Mesenchymal stem cell (in vitro differentiated cells and primary cell): ENCODE results near the gene ZNF763.
A peak's percentile ranks its signal among the peaks of the same experiment; 100 is the strongest.
"Not testable (repeated sequence)": the region's sequence is repeated elsewhere in the genome, so short reads cannot be mapped to it uniquely, and the experiment has no call there.

Experiments used
- DNase-seq: peaks from one replicate; pipeline ENCODE4 v3.0.0-alpha.2; 2013
- H2AFZ ChIP-seq: one replicate; pipeline ENCODE4 v1.6.1; 2013; ENCODE audit warnings: low read depth, mild to moderate bottlenecking, control low read depth, inconsistent platforms, low read length, moderate library complexity
- H2AK5ac ChIP-seq: 2 replicates; pipeline ENCODE4 v1.6.1; 2013; ENCODE audit warnings: low read length, moderate library complexity, mild to moderate bottlenecking, inconsistent platforms; ENCODE audit not compliant: severe bottlenecking
- H2BK120ac ChIP-seq: one replicate; pipeline ENCODE4 v1.6.1; 2013; ENCODE audit warnings: low read depth, mild to moderate bottlenecking, inconsistent platforms, low read length, moderate library complexity
- H2BK12ac ChIP-seq, 2 experiments: one replicate each; pipeline ENCODE4 v1.6.1; 2013; ENCODE audit warnings: inconsistent platforms in 2 of 2, low read length in 2 of 2, mild to moderate bottlenecking in 2 of 2, moderate library complexity in 2 of 2, control low read depth in 1 of 2
- H2BK15ac ChIP-seq: one replicate; pipeline ENCODE4 v1.6.1; 2013; ENCODE audit warnings: mild to moderate bottlenecking, low read depth, inconsistent platforms; ENCODE audit not compliant: poor library complexity, severe bottlenecking
- H2BK5ac ChIP-seq: 2 replicates; pipeline ENCODE4 v1.6.1; 2013; ENCODE audit warnings: low read depth, mild to moderate bottlenecking, low read length, control low read depth, inconsistent platforms; ENCODE audit not compliant: poor library complexity, severe bottlenecking
- H3K14ac ChIP-seq, 2 experiments: one replicate each; pipeline ENCODE4 v1.6.1; 2013; ENCODE audit warnings: inconsistent platforms in 2 of 2, low read length in 2 of 2, control low read depth in 1 of 2, mild to moderate bottlenecking in 1 of 2, moderate library complexity in 1 of 2
- H3K18ac ChIP-seq, 2 experiments: one replicate each; pipeline ENCODE4 v1.6.1; 2013; ENCODE audit warnings: inconsistent platforms in 2 of 2, low read length in 2 of 2, control low read depth in 1 of 2, low read depth in 1 of 2, mild to moderate bottlenecking in 1 of 2
- H3K23ac ChIP-seq, 2 experiments: one replicate each; pipeline ENCODE4 v1.6.1; 2013; ENCODE audit warnings: inconsistent platforms in 2 of 2, low read length in 2 of 2, mild to moderate bottlenecking in 2 of 2, moderate library complexity in 2 of 2, control low read depth in 1 of 2
- H3K27ac ChIP-seq: 2 replicates; pipeline ENCODE4 v1.5.1; 2013; ENCODE audit warnings: mild to moderate bottlenecking, moderate library complexity, low read length, control low read depth, inconsistent platforms; ENCODE audit not compliant: poor library complexity, severe bottlenecking
- H3K27me3 ChIP-seq, 2 experiments: 2 replicates each; pipeline versions ENCODE4 v1.6.1 to v1.7.0; 2013; ENCODE audit warnings: low read length in 2 of 2, mild to moderate bottlenecking in 2 of 2, moderate library complexity in 2 of 2, control low read depth in 1 of 2, inconsistent platforms in 1 of 2; ENCODE audit not compliant: control insufficient read depth in 1 of 2, insufficient read depth in 1 of 2
- H3K36me3 ChIP-seq, 2 experiments: 2 replicates each; pipeline versions ENCODE4 v1.6.1 to v1.7.0; 2013; ENCODE audit warnings: low read length in 2 of 2, control low read depth in 1 of 2, inconsistent platforms in 1 of 2, low read depth in 1 of 2, mild to moderate bottlenecking in 1 of 2; ENCODE audit not compliant: insufficient read depth in 2 of 2, control insufficient read depth in 1 of 2
- H3K4ac ChIP-seq, 2 experiments: one replicate each; pipeline ENCODE4 v1.6.1; 2013; ENCODE audit warnings: inconsistent platforms in 2 of 2, low read length in 2 of 2, mild to moderate bottlenecking in 2 of 2, moderate library complexity in 2 of 2, control low read depth in 1 of 2, low read depth in 1 of 2
- H3K4me1 ChIP-seq: 2 replicates; pipeline ENCODE4 v1.6.1; 2013; ENCODE audit warnings: low read depth, low read length, control low read depth; ENCODE audit not compliant: control insufficient read depth, insufficient read depth
- H3K4me2 ChIP-seq: 2 replicates; pipeline ENCODE4 v1.6.1; 2013; ENCODE audit warnings: low read length, mild to moderate bottlenecking, inconsistent platforms; ENCODE audit not compliant: poor library complexity, severe bottlenecking
- H3K4me3 ChIP-seq, 2 experiments: 2 replicates each; pipeline versions ENCODE4 v1.5.1 to v1.7.0; 2013; ENCODE audit warnings: low read length in 2 of 2, mild to moderate bottlenecking in 2 of 2, control low read depth in 1 of 2, low read depth in 1 of 2; ENCODE audit not compliant: insufficient read depth in 1 of 2
- H3K79me1 ChIP-seq: replicated peaks from 2 replicates; pipeline ENCODE4 v1.6.1; 2013; ENCODE audit warnings: mild to moderate bottlenecking, control low read depth, low read length, inconsistent platforms; ENCODE audit not compliant: poor library complexity, severe bottlenecking
- H3K9ac ChIP-seq: 2 replicates; pipeline ENCODE4 v1.7.0; 2013; ENCODE audit warnings: mild to moderate bottlenecking, low read length, moderate library complexity
- H3K9me3 ChIP-seq: 2 replicates; pipeline ENCODE4 v1.7.0; 2013; ENCODE audit warnings: mild to moderate bottlenecking, low read length; ENCODE audit not compliant: control insufficient read depth
- H4K8ac ChIP-seq: one replicate; pipeline ENCODE4 v1.6.1; 2013; ENCODE audit warnings: inconsistent platforms, mild to moderate bottlenecking, low read length, moderate library complexity
- H4K91ac ChIP-seq: one replicate; pipeline ENCODE4 v1.6.1; 2013; ENCODE audit warnings: mild to moderate bottlenecking, low read length, inconsistent platforms
- WGBS: methylation state at CpG from one replicate; pipeline ENCODE4 v1.1.7; 2013; ENCODE audit warnings: mixed read lengths; 5-methylcytosine and 5-hydroxymethylcytosine counted together

Gene ZNF763

GRCh38 chr19:11935829-11936228, 29.0 kb upstream of the ZNF763 start:
- whole genome bisulfite sequencing = 95% methylated on average over 2 of the region's 3 CpGs
- not testable (repeated sequence) for H2BK120ac ChIP-seq, H2AFZ ChIP-seq, H2AK5ac ChIP-seq, DNase-seq, H4K91ac ChIP-seq, H2BK5ac ChIP-seq, H3K9ac ChIP-seq, H4K8ac ChIP-seq, H3K27ac ChIP-seq, H3K18ac ChIP-seq, H3K14ac ChIP-seq, H2BK15ac ChIP-seq, H3K4me1 ChIP-seq, H3K4me2 ChIP-seq, H3K23ac ChIP-seq, H3K4ac ChIP-seq, H2BK12ac ChIP-seq, H3K27me3 ChIP-seq
- peaks cover 39% of the 10 kb centered on the region for H3K9me3 ChIP-seq
- peak overlapping the region in 1 of 2 experiments; percentile 24 for H3K4me3 ChIP-seq
- H3K79me1 ChIP-seq = peaks cover 11% of the 10 kb centered on the region
- H3K36me3 ChIP-seq = peaks cover 7 to 27% of the 10 kb centered on the region in 2 experiments

- H2BK12ac ChIP-seq, H3K27me3 ChIP-seq, H3K18ac ChIP-seq, H2AK5ac ChIP-seq, H3K23ac ChIP-seq, H3K4ac ChIP-seq, H4K91ac ChIP-seq, H3K4me3 ChIP-seq, H3K4me2 ChIP-seq, H2BK15ac ChIP-seq, H3K14ac ChIP-seq, H3K27ac ChIP-seq, H4K8ac ChIP-seq, H2BK5ac ChIP-seq, H3K9ac ChIP-seq, H2AFZ ChIP-seq, DNase-seq, H2BK120ac ChIP-seq, H3K4me1 ChIP-seq: not testable (repeated sequence)
- 100% methylated on average over 1 of the region's 3 CpGs for WGBS
- Histone ChIP-seq H3K79me1 (peaks cover 11% of the 10 kb centered on the region), H3K36me3 (peaks cover 10 to 37% of the 10 kb centered on the region in 2 experiments), H3K9me3 (peaks cover 57% of the 10 kb centered on the region)
These were observed 26.5 kb upstream of the ZNF763 start for GRCh38 chr19:11938383-11938782.

- WGBS = 99% methylated on average over 13 of the region's 29 CpGs
- H2BK12ac ChIP-seq, H3K18ac ChIP-seq, H3K9ac ChIP-seq, H2AFZ ChIP-seq, H3K27me3 ChIP-seq, H4K91ac ChIP-seq, H4K8ac ChIP-seq, H3K27ac ChIP-seq, H3K4me1 ChIP-seq, H2BK5ac ChIP-seq, H2BK15ac ChIP-seq, H3K4me2 ChIP-seq, DNase-seq, H3K23ac ChIP-seq, H3K14ac ChIP-seq, H2AK5ac ChIP-seq, H3K4ac ChIP-seq, H2BK120ac ChIP-seq: not testable (repeated sequence)
- peaks cover 28 to 50% of the 10 kb centered on the region in 2 experiments for H3K36me3 ChIP-seq
- H3K9me3 ChIP-seq = peaks cover 68% of the 10 kb centered on the region
- peak overlapping the region in 1 of 2 experiments; percentile 49 for H3K4me3 ChIP-seq
- peaks cover 31% of the 10 kb centered on the region for H3K79me1 ChIP-seq
These were observed 23.4 kb upstream of the ZNF763 start for GRCh38 chr19:11941361-11941887.

- Histone ChIP-seq H2AK5ac (no peak overlapping the region), H3K4me3 (peak overlapping the region in 1 of 2 experiments; percentile 49), H2BK15ac (no peak overlapping the region), H4K91ac (no peak overlapping the region), H2BK120ac (no peak overlapping the region), H3K9me3 (peaks cover 72% of the 10 kb centered on the region), H3K79me1 (peaks cover 33% of the 10 kb centered on the region), H3K27me3 (no peaks in the 10 kb centered on the region), H4K8ac (no peak overlapping the region), H3K9ac (no peak overlapping the region), H3K23ac (no peak overlapping the region), H3K14ac (no peak overlapping the region), H3K4ac (no peak overlapping the region), H2AFZ (no peak overlapping the region), H2BK5ac (no peak overlapping the region), H2BK12ac (no peak overlapping the region), H3K4me2 (no peak overlapping the region), H3K4me1 (no peaks in the 10 kb centered on the region), H3K36me3 (peaks cover 36 to 56% of the 10 kb centered on the region in 2 experiments), H3K27ac (no peak overlapping the region), H3K18ac (no peak overlapping the region)
- 96% methylated on average over 10 of the region's 10 CpGs for WGBS
- no peak for DNase-seq
These were observed 22.6 kb upstream of the ZNF763 start for GRCh38 chr19:11942008-11942842.
